ENCODE measurements around the gene ANKS1B.

Gene ANKS1B

GRCh38 chr12:99017971-99018370 is 966.8 kb downstream of the ANKS1B start:
- TF ChIP-seq, protein P1, sequence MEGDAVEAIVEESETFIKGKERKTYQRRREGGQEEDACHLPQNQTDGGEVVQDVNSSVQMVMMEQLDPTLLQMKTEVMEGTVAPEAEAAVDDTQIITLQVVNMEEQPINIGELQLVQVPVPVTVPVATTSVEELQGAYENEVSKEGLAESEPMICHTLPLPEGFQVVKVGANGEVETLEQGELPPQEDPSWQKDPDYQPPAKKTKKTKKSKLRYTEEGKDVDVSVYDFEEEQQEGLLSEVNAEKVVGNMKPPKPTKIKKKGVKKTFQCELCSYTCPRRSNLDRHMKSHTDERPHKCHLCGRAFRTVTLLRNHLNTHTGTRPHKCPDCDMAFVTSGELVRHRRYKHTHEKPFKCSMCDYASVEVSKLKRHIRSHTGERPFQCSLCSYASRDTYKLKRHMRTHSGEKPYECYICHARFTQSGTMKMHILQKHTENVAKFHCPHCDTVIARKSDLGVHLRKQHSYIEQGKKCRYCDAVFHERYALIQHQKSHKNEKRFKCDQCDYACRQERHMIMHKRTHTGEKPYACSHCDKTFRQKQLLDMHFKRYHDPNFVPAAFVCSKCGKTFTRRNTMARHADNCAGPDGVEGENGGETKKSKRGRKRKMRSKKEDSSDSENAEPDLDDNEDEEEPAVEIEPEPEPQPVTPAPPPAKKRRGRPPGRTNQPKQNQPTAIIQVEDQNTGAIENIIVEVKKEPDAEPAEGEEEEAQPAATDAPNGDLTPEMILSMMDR (IDR thresholded peaks at IDR 0.05) = no peak
- intact Hi-C loops (cut with DNase I; ENCODE audit: low total_unique reads) = no loop called here
- Histone ChIP-seq H3K4me1 (no peaks in the 10 kb centered on the region), H3K36me3 (no peaks in the 10 kb centered on the region), H3K9me3 (no peaks in the 10 kb centered on the region), H3K27me3 (no peaks in the 10 kb centered on the region), H3K27ac (no peak overlapping the region), H3K4me3 (no peak overlapping the region)
- DNase-seq = no peak

GRCh38 chr12:99009654-99010296 is 975.0 kb downstream of the ANKS1B start:
- H3K9me3 ChIP-seq = no peaks in the 10 kb centered on the region
- H3K4me3 ChIP-seq = no peak overlapping the region
- no peaks in the 10 kb centered on the region for H3K4me1 ChIP-seq
- intact Hi-C loops (cut with DNase I; ENCODE audit: low total_unique reads) = no loop called here
- TF ChIP-seq, protein P1 (IDR thresholded peaks at IDR 0.05) = no peak
- no peak for DNase-seq
- H3K27ac ChIP-seq = no peak overlapping the region
- H3K36me3 ChIP-seq = no peaks in the 10 kb centered on the region
- H3K27me3 ChIP-seq = no peaks in the 10 kb centered on the region

- DNase-seq = no peak
- Histone ChIP-seq H3K36me3 (no peaks in the 10 kb centered on the region), H3K4me1 (no peaks in the 10 kb centered on the region), H3K27ac (no peak overlapping the region), H3K27me3 (no peaks in the 10 kb centered on the region), H3K4me3 (no peak overlapping the region), H3K9me3 (no peaks in the 10 kb centered on the region)
- intact Hi-C loops (cut with DNase I; ENCODE audit: low total_unique reads) = no loop called here
- TF ChIP-seq, protein P1 (IDR thresholded peaks at IDR 0.05) = no peak
These were observed 979.1 kb downstream of the ANKS1B start for GRCh38 chr12:99005601-99006000.

GRCh38 chr12:99004799-99005466 is 979.8 kb downstream of the ANKS1B start:
- Histone ChIP-seq H3K4me3 (no peak overlapping the region), H3K27ac (no peak overlapping the region), H3K36me3 (no peaks in the 10 kb centered on the region), H3K9me3 (no peaks in the 10 kb centered on the region), H3K27me3 (no peaks in the 10 kb centered on the region), H3K4me1 (no peaks in the 10 kb centered on the region)
- TF ChIP-seq, protein P1 (IDR thresholded peaks at IDR 0.05) = no peak
- intact Hi-C loops (cut with DNase I; ENCODE audit: low total_unique reads) = no loop called here
- DNase-seq = no peak

- intact Hi-C loops (cut with DNase I; ENCODE audit: low total_unique reads) = no loop called here
- Histone ChIP-seq H3K4me3 (no peak overlapping the region), H3K27ac (no peak overlapping the region), H3K27me3 (no peaks in the 10 kb centered on the region), H3K4me1 (no peaks in the 10 kb centered on the region), H3K36me3 (no peaks in the 10 kb centered on the region), H3K9me3 (no peaks in the 10 kb centered on the region)
- TF ChIP-seq, protein P1 (IDR thresholded peaks at IDR 0.05) = no peak
- DNase-seq = no peak
These were observed 982.0 kb downstream of the ANKS1B start for GRCh38 chr12:99002731-99003130.
